Progenitor cell of endocrine pancreas (in vitro differentiated cells): ENCODE measurements around the gene SMARCD2. TPM values are rescaled to one million over a fixed set of nuclear protein-coding genes. Genes with fewer than 3 reads are reported as not detected.
A peak's percentile ranks its signal among the peaks of the same experiment; 100 is the strongest.

Source experiments
- DNase-seq: peaks from one replicate; pipeline ENCODE4 v3.0.0; 2021; ENCODE audit warnings: low spot score; ENCODE audit not compliant: unreplicated experiment
- H3K27ac Mint-ChIP-seq: 2 replicates; pipeline ENCODE4 v1.8.0; 2021; ENCODE audit warnings: mild to moderate bottlenecking, moderate library complexity, mixed read lengths
- H3K27me3 Mint-ChIP-seq: 2 replicates; pipeline ENCODE4 v1.8.0; 2021; ENCODE audit warnings: mixed read lengths
- H3K36me3 Mint-ChIP-seq: 2 replicates; pipeline ENCODE4 v1.8.0; 2022; ENCODE audit warnings: mixed read lengths; ENCODE audit not compliant: insufficient read depth
- H3K4me1 Mint-ChIP-seq: 2 replicates; pipeline ENCODE4 v1.8.0; 2021; ENCODE audit warnings: low read depth, mixed read lengths
- H3K4me3 Mint-ChIP-seq: 2 replicates; pipeline ENCODE4 v1.8.0; 2021; ENCODE audit warnings: low read depth, mild to moderate bottlenecking, moderate library complexity, mixed read lengths
- H3K9me3 Mint-ChIP-seq: 2 replicates; pipeline ENCODE4 v1.8.0; 2021; ENCODE audit warnings: low read depth, mixed read lengths
- CTCF ChIP-seq: fragments of 200-600 bp; sonication (generic); IDR thresholded peaks from one replicate; pipeline ENCODE4 v1.5.0; 2021; ENCODE audit warnings: antibody characterized with exemption, mild to moderate bottlenecking; ENCODE audit not compliant: unreplicated experiment
- total RNA-seq: library from RNA; stranded (reverse); gene quantifications from 2 replicates; pipeline ENCODE4 v1.2.1, GENCODE V29; 2021

SMARCD2 gene
- total RNA-seq, 1 donor from 2014 or later: 63.8 TPM

GRCh38 chr17:63786971-63787711 is 55.3 kb downstream of the SMARCD2 start:
- Mint-ChIP-seq H3K9me3 (no peaks in the 10 kb centered on the region), H3K4me1 (peaks cover 1% of the 10 kb centered on the region), H3K27me3 (no peaks in the 10 kb centered on the region), H3K4me3 (no peak overlapping the region), H3K36me3 (peaks cover 11% of the 10 kb centered on the region), H3K27ac (no peak overlapping the region)
- TF ChIP-seq CTCF: no peak
- no peak for DNase-seq

- Mint-ChIP-seq H3K27me3 (no peaks in the 10 kb centered on the region), H3K4me1 (peaks cover 1% of the 10 kb centered on the region), H3K36me3 (peaks cover 9% of the 10 kb centered on the region), H3K27ac (no peak overlapping the region), H3K4me3 (no peak overlapping the region), H3K9me3 (no peaks in the 10 kb centered on the region)
- TF ChIP-seq CTCF: no peak
- DNase-seq: no peak
Measured at GRCh38 chr17:63786117-63786516, 56.4 kb downstream of the SMARCD2 start.

- peaks cover 1% of the 10 kb centered on the region for H3K4me1 Mint-ChIP-seq
- H3K9me3 Mint-ChIP-seq: no peaks in the 10 kb centered on the region
- DNase-seq: no peak
- H3K4me3 Mint-ChIP-seq: no peak overlapping the region
- TF ChIP-seq CTCF: no peak
- H3K27ac Mint-ChIP-seq: no peak overlapping the region
- no peaks in the 10 kb centered on the region for H3K27me3 Mint-ChIP-seq
- H3K36me3 Mint-ChIP-seq: peaks cover 11% of the 10 kb centered on the region
Measured at GRCh38 chr17:63785556-63785955, 56.9 kb downstream of the SMARCD2 start.

GRCh38 chr17:63783522-63783921 is 59.0 kb downstream of the SMARCD2 start:
- Mint-ChIP-seq H3K27me3 (no peaks in the 10 kb centered on the region), H3K27ac (peak overlapping the region; percentile 83), H3K36me3 (peaks cover 13% of the 10 kb centered on the region)

More at GRCh38 chr17:63783522-63783921, 59.0 kb downstream of the SMARCD2 start:
- no peaks in the 10 kb centered on the region for H3K9me3 Mint-ChIP-seq
- H3K4me1 Mint-ChIP-seq: peaks cover 1% of the 10 kb centered on the region
- no peak overlapping the region for H3K4me3 Mint-ChIP-seq
- TF ChIP-seq CTCF: no peak
- no peak for DNase-seq

Other genes with a start within 250 kb of the SMARCD2 start
- gene TACO1, start 241.8 kb downstream of the SMARCD2 start, total RNA-seq: 18.2 and 19.2 TPM in 2 replicates
- gene MAP3K3, start 220.3 kb downstream of the SMARCD2 start, total RNA-seq: 19.1 and 22.0 TPM in 2 replicates
- gene LIMD2, start 142.6 kb downstream of the SMARCD2 start, total RNA-seq: 109 and 113 TPM in 2 replicates
- 49.7 and 52.0 TPM in 2 replicates for gene STRADA, start 100.9 kb downstream of the SMARCD2 start, total RNA-seq
- 65.2 and 68.4 TPM in 2 replicates for gene CCDC47, start 69.1 kb downstream of the SMARCD2 start, total RNA-seq
- gene DDX42, start 68.5 kb downstream of the SMARCD2 start, total RNA-seq: 181 and 189 TPM in 2 replicates
- 101 and 109 TPM in 2 replicates for gene PSMC5, start 15.3 kb downstream of the SMARCD2 start, total RNA-seq
- 46.5 and 49.0 TPM in 2 replicates for gene FTSJ3, start 15.0 kb downstream of the SMARCD2 start, total RNA-seq
- gene CSH2, start 31.0 kb upstream of the SMARCD2 start, total RNA-seq: not detected in 2 replicates
- gene GH2, start 39.3 kb upstream of the SMARCD2 start, total RNA-seq: not detected in 2 replicates
- gene CSH1, start 53.9 kb upstream of the SMARCD2 start, total RNA-seq: not detected in 2 replicates
- gene CSHL1, start 68.6 kb upstream of the SMARCD2 start, total RNA-seq: not detected in 2 replicates
- not detected in 2 replicates for gene GH1, start 76.2 kb upstream of the SMARCD2 start, total RNA-seq
- not detected in 2 replicates for gene CD79B, start 89.6 kb upstream of the SMARCD2 start, total RNA-seq
- 0.10 and 0.55 TPM in 2 replicates for gene SCN4A, start 130.2 kb upstream of the SMARCD2 start, total RNA-seq
- 2.8 and 3.7 TPM in 2 replicates for gene PRR29, start 155.7 kb upstream of the SMARCD2 start, total RNA-seq
- gene ICAM2, start 177.9 kb upstream of the SMARCD2 start, total RNA-seq: 0.72 and 0.91 TPM in 2 replicates